OCI-LY3 (cell line): ENCODE measurements around the gene TCERG1L.

Source experiments
- H2AFZ ChIP-seq: fragments of 200-600, 300-600 bp; shearing (Covaris generic); 2 replicates; pipeline ENCODE4 v1.6.0; 2014; ENCODE audit warnings: antibody characterized with exemption, low read depth, low read length
- H3K27ac ChIP-seq: fragments of 200-600, 300-600 bp; sonication (generic); 2 replicates; pipeline ENCODE4 v1.5.1; 2014; ENCODE audit warnings: mild to moderate bottlenecking, low read length, moderate library complexity, mixed read lengths
- H3K27me3 ChIP-seq: fragments of 200-600, 300-600 bp; sonication (generic); 2 replicates; pipeline ENCODE4 v1.6.1; 2014; ENCODE audit warnings: low read depth, low read length, mixed read lengths
- H3K36me3 ChIP-seq: fragments of 200-600, 300-600 bp; sonication (generic); replicated peaks from 2 replicates; pipeline ENCODE3; 2014; ENCODE audit warnings: low read depth, low read length, mixed read lengths
- H3K4me1 ChIP-seq: fragments of 300-600, 200-600 bp; sonication (generic); 2 replicates; pipeline ENCODE4 v1.6.1; 2014; ENCODE audit warnings: low read length, mixed read lengths
- H3K4me2 ChIP-seq: fragments of 200-600, 300-600 bp; sonication (generic); 2 replicates; pipeline ENCODE4 v1.6.1; 2014; ENCODE audit warnings: low read length, mixed read lengths
- H3K4me3 ChIP-seq: fragments of 300-600, 200-600 bp; sonication (generic); 2 replicates; pipeline ENCODE4 v1.5.1; 2014; ENCODE audit warnings: antibody characterized with exemption, mild to moderate bottlenecking, low read length, moderate library complexity
- H3K79me2 ChIP-seq: fragments of 300-600, 200-600 bp; shearing (Covaris generic); 2 replicates; pipeline ENCODE4 v1.6.1; 2014; ENCODE audit warnings: mild to moderate bottlenecking, low read length, mixed read lengths
- H3K9ac ChIP-seq: fragments of 300-600, 200-600 bp; shearing (Covaris generic); 2 replicates; pipeline ENCODE4 v1.6.0; 2014; ENCODE audit warnings: mild to moderate bottlenecking, low read length, moderate library complexity
- H3K9me3 ChIP-seq: fragments of 200-600, 300-600 bp; shearing (Covaris generic); 2 replicates; pipeline ENCODE4 v1.6.1; 2014; ENCODE audit warnings: low read length, mixed read lengths; ENCODE audit not compliant: insufficient read depth
- H4K20me1 ChIP-seq: fragments of 200-600, 300-600 bp; sonication (generic); 2 replicates; pipeline ENCODE4 v1.6.1; 2016; ENCODE audit warnings: low read length, mixed read lengths; ENCODE audit not compliant: insufficient read depth
- CTCF ChIP-seq: fragments of 200-600, 300-600 bp; sonication (generic); IDR thresholded peaks from 2 replicates; pipeline ENCODE4 v1.5.1; 2014; ENCODE audit warnings: antibody characterized with exemption, low read length, low read depth
- EZH2phosphoT487 ChIP-seq: fragments of 200-600 bp; shearing (Covaris generic); IDR thresholded peaks from 2 replicates; pipeline ENCODE4 v1.6.1; 2018; ENCODE audit warnings: antibody characterized with exemption, mixed run types, low read depth

TCERG1L gene

GRCh38 chr10:131211559-131211958, 100.0 kb downstream of the TCERG1L start:
- TF ChIP-seq CTCF (no peak), EZH2phosphoT487 (no peak)
- no peak overlapping the region for H2AFZ ChIP-seq
- no peaks in the 10 kb centered on the region for H3K27me3 ChIP-seq
- H3K4me2 ChIP-seq = no peak overlapping the region
- no peak overlapping the region for H3K4me3 ChIP-seq
- H3K79me2 ChIP-seq = no peaks in the 10 kb centered on the region
- no peak overlapping the region for H3K27ac ChIP-seq
- H3K9me3 ChIP-seq = no peaks in the 10 kb centered on the region
- no peaks in the 10 kb centered on the region for H3K36me3 ChIP-seq
- no peaks in the 10 kb centered on the region for H4K20me1 ChIP-seq
- H3K4me1 ChIP-seq = no peaks in the 10 kb centered on the region
- no peak overlapping the region for H3K9ac ChIP-seq

- Histone ChIP-seq H3K4me3 (no peak overlapping the region), H3K4me1 (no peaks in the 10 kb centered on the region), H3K27me3 (no peaks in the 10 kb centered on the region), H3K36me3 (no peaks in the 10 kb centered on the region), H2AFZ (no peak overlapping the region), H3K9ac (no peak overlapping the region), H3K79me2 (no peaks in the 10 kb centered on the region), H3K27ac (no peak overlapping the region), H4K20me1 (no peaks in the 10 kb centered on the region), H3K4me2 (no peak overlapping the region), H3K9me3 (no peaks in the 10 kb centered on the region)
- TF ChIP-seq CTCF (no peak), EZH2phosphoT487 (no peak)
Observed at GRCh38 chr10:131211146-131211545, 100.4 kb downstream of the TCERG1L start.

- no peak overlapping the region for H3K27ac ChIP-seq
- no peak overlapping the region for H3K9ac ChIP-seq
- H2AFZ ChIP-seq = no peak overlapping the region
- no peaks in the 10 kb centered on the region for H3K27me3 ChIP-seq
- TF ChIP-seq CTCF (no peak), EZH2phosphoT487 (no peak)
- H3K4me2 ChIP-seq = no peak overlapping the region
- H3K4me3 ChIP-seq = no peak overlapping the region
- H4K20me1 ChIP-seq = no peaks in the 10 kb centered on the region
- no peaks in the 10 kb centered on the region for H3K4me1 ChIP-seq
- H3K36me3 ChIP-seq = no peaks in the 10 kb centered on the region
- no peaks in the 10 kb centered on the region for H3K79me2 ChIP-seq
- no peaks in the 10 kb centered on the region for H3K9me3 ChIP-seq
Observed at GRCh38 chr10:131210181-131210580, 101.3 kb downstream of the TCERG1L start.

- Histone ChIP-seq H3K9me3 (no peaks in the 10 kb centered on the region), H3K36me3 (no peaks in the 10 kb centered on the region), H4K20me1 (no peaks in the 10 kb centered on the region), H3K4me2 (no peak overlapping the region), H2AFZ (no peak overlapping the region), H3K27me3 (no peaks in the 10 kb centered on the region), H3K27ac (no peak overlapping the region), H3K4me3 (no peak overlapping the region), H3K79me2 (no peaks in the 10 kb centered on the region), H3K4me1 (no peaks in the 10 kb centered on the region), H3K9ac (no peak overlapping the region)
- no peak for TF ChIP-seq CTCF
- TF ChIP-seq EZH2phosphoT487 = no peak
Observed at GRCh38 chr10:131207584-131208532, 103.7 kb downstream of the TCERG1L start.
